Ovary (tissue), 3 donors: Measurements from ENCODE around the gene GDPGP1.

Experiments used
- EP300 ChIP-seq: sonication (generic); formaldehyde crosslinking; IDR thresholded peaks from one replicate; pipeline ENCODE4 v1.6.1; 2017; ENCODE audit warnings: antibody characterized with exemption
- TF ChIP-seq, protein P1 (sequence below), 3 donors: fragments of 450-650 bp in 2 of 3; fragments of 200-600 bp in 1 of 3; IDR thresholded peaks; one replicate each; pipeline versions ENCODE4 v1.5.1 to v1.8.0; 2016 to 2022; ENCODE audit warnings: antibody characterized with exemption in 3 of 3, mild to moderate bottlenecking in 1 of 3
- donor health status: DM: no; HTN: no; CAD: no.

DNA sequence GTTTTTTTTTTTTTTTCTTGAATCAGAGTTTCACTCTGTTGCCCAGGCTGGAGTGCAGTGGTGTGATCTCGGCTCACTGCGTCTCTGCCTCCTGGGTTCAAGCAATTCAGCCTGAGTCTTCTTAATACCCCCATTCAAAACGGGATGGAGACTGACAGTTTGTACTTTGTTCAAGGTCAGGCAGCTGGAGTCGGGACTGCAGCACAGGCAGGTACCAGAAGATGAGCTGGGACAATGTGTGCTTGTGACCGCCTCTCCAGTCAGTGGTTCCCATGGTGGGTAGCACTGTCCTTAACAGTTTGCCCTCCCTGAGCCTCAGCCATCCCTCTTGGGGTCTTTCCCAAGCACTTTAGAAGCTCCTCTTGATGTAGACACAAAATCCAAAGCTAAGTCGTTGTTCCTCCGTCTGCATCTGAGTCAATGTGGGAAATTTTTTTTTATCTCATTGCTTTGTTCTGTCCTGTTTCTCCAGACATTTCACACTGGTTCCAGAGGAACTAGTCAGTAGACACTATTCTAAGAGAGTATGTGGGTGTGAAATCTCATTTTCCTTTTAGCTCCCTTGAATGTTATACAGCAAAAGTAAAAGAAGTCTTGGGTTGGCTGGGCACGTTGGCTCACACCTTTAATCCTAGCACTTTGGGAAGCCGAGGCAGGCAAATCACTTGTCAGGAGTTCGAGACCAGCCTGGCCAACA, 10.1 kb downstream of the GDPGP1 start:
- TF ChIP-seq, protein P1, sequence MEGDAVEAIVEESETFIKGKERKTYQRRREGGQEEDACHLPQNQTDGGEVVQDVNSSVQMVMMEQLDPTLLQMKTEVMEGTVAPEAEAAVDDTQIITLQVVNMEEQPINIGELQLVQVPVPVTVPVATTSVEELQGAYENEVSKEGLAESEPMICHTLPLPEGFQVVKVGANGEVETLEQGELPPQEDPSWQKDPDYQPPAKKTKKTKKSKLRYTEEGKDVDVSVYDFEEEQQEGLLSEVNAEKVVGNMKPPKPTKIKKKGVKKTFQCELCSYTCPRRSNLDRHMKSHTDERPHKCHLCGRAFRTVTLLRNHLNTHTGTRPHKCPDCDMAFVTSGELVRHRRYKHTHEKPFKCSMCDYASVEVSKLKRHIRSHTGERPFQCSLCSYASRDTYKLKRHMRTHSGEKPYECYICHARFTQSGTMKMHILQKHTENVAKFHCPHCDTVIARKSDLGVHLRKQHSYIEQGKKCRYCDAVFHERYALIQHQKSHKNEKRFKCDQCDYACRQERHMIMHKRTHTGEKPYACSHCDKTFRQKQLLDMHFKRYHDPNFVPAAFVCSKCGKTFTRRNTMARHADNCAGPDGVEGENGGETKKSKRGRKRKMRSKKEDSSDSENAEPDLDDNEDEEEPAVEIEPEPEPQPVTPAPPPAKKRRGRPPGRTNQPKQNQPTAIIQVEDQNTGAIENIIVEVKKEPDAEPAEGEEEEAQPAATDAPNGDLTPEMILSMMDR (IDR thresholded peaks at IDR 0.05) = no peak
- no peak for TF ChIP-seq EP300
